Glomerular endothelial cell (primary cell): ENCODE data around the gene SPINDOC. TPM values are rescaled to one million over a fixed set of nuclear protein-coding genes. Genes with fewer than 3 reads are reported as not detected.
"Not testable (repeated sequence)": the region's sequence is repeated elsewhere in the genome, so short reads cannot be mapped to it uniquely, and the experiment has no call there.

Experiments
- DNase-seq: peaks from one replicate; pipeline ENCODE4 v3.0.0-alpha.2; 2011; ENCODE audit warnings: low read depth, low spot score; ENCODE audit errors: extremely low read depth
- total RNA-seq: library from RNA; depleted of rRNA; stranded (reverse); fragments of >200 nt; gene quantifications from 2 replicates; pipeline ENCODE4 v1.2.3, GENCODE V29; 2015

The SPINDOC gene
- total RNA-seq, 1 donor from 2014 or later: 41.6 TPM

DNA sequence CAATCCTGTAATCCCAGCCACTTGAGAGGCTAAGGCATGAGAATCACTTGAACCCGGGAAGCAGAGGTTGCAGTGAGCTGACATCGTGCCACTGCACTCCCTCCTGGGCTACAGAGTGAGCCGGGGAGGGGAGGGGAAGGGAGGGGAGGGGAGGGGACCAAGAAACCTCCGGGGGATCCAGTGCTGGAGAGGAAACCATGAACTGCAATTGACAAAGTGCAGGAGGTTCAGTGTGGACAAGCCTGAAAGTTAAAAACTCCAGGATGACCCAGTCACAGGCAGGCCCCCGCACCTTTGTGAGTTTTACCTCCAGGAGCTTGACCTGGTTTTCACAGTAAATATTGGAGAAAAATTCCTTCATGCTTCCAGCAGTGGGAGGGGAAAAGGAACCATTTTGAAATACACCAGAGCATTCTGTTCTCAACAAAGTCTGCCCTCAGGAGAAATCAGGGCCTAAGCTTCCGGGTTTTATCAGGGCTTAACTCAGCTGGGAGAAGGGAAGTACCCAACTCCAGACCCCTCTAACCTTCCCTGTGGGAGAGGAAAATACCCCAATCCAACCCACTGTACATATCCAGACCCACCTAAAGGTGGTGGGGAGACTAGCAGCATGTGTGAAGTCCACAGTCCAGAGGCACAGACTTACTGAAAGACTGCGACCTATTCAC lies 29.2 kb upstream of the SPINDOC start:
- no peak for DNase-seq

DNA sequence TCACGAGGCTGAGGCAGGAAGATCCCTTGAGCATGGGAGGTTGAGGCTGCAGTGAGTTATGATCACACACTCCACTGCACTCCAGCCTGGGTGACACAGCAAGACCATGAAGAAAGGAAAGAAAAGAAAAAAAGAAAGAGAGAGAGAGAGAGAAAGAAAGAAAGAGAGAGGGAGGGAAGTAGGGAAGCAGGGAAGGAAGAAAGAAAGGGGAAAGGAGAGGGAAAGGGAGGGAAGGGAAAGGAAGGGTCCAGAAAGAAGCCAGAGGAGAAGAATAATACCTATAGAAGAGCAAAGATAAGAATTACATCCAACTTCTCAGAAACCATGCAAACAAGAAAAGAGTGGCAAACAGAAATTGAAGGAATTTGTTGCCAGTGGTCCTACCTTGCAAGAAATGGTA lies 27.4 kb upstream of the SPINDOC start:
- DNase-seq: no peak

DNA sequence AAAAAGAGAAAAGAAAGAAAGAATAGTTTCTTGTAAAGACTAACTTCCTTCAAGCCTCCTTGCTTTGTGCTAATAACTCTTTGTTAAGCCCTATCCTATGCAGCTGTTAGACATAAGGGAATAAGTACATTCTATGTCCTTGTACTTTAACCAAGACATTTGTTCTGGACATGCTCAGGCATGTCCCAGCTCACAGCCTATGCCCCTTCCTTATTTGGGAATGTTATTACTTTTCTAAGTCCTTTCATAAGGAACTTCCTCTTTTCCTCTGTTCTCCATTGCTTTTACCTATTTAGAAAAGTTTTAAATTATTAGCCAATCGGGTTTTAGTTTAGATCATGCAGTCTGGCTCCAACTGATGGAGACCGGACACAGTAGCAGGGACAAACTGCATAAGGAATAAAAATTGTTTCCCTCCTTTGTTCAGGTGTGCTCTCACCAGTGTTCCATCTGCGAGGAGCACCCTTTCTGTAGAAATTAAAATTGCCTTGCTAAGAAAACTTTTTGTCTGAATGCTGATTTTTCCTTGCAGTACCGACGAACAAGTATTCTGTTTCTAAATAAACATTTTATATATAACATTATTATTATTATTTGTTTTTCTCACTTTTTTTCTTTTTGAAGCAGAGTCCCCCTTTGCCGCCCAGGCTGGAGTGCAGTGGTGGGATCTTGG lies 21.6 kb upstream of the SPINDOC start:
- no peak for DNase-seq

- DNase-seq: no peak
Measured at GRCh38 chr11:63793161-63793560, 20.1 kb upstream of the SPINDOC start.

DNA sequence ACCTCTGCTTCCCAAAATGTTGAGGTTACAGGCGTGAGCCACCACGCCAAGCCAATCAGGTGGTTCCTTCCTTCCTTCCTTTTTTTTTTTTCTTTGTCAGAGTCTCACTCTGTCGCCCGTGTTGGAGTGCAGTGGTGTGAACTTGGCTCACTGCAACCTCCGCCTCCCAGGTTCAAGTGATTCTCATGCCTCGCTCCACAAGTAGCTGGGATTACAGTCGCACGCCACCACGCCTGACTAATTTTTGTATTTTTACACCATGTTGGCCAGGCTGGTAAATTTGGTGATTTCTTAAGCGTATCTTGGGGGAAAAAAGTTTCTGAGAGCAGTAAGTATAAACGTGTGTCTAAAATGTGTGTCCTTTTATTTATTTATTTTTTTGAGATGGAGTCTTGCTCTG lies 18.2 kb upstream of the SPINDOC start:
- DNase-seq: no peak

- DNase-seq: no peak
Measured at GRCh38 chr11:63800921-63801320, 12.3 kb upstream of the SPINDOC start.

DNA sequence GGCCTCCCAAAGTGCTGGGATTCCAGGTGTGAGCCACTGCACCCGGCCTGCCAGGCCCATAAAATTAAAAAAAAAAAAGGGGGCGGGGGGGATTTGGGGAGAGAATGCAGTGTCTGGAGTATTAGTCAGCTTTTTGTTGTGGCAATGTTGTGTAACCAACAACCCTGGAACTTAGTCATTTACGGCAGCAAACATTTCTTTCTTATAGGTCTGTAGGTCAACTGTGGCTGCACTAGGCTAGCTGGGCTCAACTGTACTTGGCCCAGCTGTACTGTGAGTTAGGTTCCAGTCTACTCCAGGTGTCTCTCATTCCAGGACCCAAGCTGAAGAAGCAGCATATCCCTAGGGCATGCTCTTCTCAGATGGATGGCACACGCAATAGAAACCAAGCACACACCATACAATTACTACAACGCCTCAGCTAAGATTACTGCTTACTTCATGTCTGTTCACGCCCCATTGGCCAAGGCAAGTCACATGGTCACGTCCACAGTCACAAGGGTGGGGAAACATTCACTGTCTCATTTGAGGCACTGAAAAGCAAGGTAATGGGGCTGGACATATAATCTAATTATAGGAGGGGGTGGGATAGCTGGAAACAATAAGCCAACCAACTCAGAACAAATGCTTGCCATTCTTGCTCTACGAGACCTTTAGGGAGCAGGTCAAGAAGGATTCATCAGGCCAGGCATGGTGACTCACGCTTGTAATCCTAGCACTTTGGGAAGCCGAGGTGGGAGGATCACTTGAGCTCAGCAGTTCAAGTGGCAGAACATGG lies 10.4 kb upstream of the SPINDOC start:
- DNase-seq: no peak

GRCh38 chr11:63804259-63804658 lies 9.0 kb upstream of the SPINDOC start:
- DNase-seq: no peak

DNA sequence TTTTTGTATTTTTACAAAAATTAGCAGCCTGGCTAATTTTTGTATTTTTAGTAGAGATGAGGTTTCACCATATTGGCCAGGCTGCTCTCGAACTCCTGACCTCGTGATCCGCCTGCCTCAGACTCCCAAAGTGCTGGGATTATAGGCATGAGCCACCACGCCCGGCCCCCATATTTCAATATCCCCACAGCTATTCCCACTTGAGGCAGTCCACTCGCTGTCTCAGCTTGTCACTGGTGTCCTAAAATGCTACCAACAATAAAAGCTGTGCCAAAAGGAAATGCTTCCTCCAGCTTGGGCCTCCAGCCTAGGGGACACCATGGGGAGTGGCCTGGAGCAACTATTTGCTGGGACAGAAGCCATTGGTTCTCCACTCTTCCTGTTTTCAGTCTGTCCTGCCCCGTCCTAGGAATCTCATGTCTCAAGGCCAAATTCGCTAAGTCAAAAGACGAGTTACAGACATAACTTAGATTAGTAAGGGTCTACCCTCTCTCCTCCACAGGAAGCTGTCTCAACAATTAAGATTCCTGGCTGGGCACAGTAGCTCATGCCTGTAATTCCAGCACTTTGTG lies 7.3 kb upstream of the SPINDOC start:
- no peak for DNase-seq

- not testable (repeated sequence) for DNase-seq
Measured at GRCh38 chr11:63810383-63810782, 2.9 kb upstream of the SPINDOC start.

- no peak for DNase-seq
Measured at GRCh38 chr11:63811522-63811921, 1.7 kb upstream of the SPINDOC start.

DNA sequence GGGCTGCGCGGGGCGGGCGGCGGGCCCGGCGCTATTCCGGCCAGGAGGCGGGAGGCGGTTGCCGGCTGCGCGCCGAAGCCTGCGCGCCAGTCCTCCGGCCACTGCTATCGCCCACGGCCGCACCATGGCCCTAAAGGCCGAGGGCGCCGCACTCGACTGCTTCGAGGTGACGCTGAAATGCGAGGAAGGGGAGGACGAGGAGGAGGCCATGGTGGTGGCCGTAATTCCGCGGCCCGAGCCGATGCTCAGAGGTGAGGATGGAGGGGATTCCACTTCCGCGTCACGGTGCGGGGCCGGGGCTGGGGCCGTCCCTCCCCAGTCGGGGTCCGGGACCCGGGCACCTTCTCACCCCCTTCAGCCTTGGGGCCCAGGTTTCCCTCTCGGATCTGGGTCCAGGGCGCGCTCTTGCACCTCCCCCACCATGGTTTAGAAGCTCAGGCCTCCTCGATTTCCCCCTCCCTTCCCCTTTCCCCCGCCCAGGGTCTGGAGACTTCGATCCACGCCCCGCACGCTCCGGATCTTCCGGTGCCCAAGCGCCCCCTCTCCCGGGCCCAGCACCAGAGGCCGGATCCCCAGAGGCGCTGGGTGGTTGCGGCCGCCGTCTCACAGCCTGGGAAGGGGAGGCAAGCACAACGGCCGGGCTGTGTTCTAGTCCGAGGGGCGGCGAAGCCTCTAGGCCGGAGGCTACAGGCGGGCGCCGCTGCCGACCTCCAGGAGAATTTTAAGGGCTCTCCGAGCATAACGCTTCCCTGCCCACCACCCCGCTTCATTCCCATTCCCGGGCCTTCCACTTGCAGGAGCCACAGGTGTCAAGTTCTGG lies 517 bp downstream of the SPINDOC start:
- DNase-seq: no peak

DNA sequence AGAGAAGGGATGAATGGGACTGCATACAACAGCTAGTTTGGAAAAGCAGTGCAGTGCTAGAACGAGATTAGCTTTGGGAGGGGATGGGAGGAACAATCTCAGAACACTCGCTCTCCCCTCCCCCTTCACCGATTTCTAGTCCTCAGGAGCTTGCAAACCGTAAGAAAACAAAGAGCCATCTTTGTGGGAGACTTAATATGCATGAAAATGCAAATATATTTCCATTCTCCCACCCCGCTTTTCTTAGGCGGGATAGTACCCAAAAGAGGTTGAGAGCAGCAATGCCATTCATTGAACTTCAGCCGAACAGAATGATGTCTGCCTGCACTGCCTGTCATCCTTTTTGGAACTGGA lies 1.1 kb downstream of the SPINDOC start:
- no peak for DNase-seq

GRCh38 chr11:63816166-63816565 lies 2.9 kb downstream of the SPINDOC start:
- no peak for DNase-seq

GRCh38 chr11:63816732-63817131 lies 3.5 kb downstream of the SPINDOC start:
- DNase-seq: no peak

DNA sequence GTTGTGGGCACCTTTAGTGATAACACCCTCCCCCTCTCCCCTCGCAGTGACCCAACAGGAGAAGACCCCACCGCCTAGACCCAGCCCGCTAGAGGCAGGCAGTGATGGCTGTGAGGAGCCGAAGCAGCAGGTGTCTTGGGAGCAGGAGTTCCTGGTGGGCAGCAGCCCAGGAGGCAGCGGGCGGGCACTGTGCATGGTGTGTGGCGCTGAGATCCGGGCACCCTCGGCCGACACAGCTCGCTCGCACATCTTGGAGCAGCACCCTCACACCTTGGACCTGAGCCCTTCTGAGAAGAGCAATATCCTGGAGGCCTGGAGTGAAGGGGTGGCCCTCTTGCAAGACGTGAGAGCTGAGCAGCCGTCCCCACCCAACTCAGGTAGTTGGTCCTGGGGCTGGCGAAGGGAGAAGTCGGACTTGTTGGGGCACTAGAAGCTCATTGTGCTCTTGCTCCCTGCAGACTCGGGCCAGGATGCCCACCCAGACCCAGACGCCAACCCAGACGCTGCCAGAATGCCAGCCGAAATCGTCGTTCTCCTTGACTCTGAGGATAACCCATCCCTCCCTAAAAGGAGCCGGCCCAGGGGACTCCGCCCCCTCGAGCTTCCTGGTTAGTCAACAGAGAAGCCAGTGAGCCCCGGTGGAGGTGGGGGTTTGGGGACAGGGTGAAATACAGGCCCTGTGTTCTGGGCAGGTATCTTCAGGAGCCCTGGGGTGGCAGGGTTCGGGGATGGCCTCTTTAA lies 4.7 kb downstream of the SPINDOC start:
- DNase-seq: no peak

DNA sequence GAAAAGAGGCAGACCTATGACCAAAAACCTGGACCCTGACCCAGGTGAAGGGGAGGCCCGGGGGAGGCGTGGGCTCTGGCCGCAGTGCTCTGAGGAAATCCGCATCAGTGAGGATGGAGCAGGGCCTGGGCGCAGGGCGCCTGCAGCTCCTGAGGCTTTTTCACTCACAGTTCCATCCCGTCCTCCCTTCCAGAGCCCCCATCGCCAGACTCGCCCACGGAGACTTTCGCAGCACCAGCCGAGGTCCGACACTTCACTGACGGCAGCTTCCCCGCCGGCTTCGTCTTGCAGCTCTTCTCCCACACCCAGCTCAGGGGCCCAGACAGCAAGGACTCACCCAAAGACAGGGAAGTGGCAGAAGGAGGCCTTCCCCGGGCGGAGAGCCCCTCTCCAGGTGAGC lies 5.4 kb downstream of the SPINDOC start:
- no peak for DNase-seq

- no peak for DNase-seq
Measured at GRCh38 chr11:63821411-63821810, 8.2 kb downstream of the SPINDOC start.

- no peak for DNase-seq
Measured at GRCh38 chr11:63826471-63827190, 13.4 kb downstream of the SPINDOC start.
